IMR-90 (cell line): Measurements from ENCODE around the gene INSR.

Experiments used
- BHLHE40 ChIP-seq: fragments of 150-350 bp; IDR thresholded peaks from 2 replicates; pipeline ENCODE4 v1.6.1; 2016; ENCODE audit warnings: mild to moderate bottlenecking, low read depth, low read length
- CEBPB ChIP-seq: IDR thresholded peaks from 2 replicates; pipeline ENCODE4 v1.6.1; 2012; ENCODE audit warnings: low read depth, low read length, improper control_type of control experiment
- CHD1 ChIP-seq: IDR thresholded peaks from 2 replicates; pipeline ENCODE4 v1.6.1; 2012; ENCODE audit warnings: low read depth, low read length, improper control_type of control experiment
- CTCF ChIP-seq: conservative IDR thresholded peaks from 2 replicates; pipeline ENCODE4 v1.5.1; 2012; ENCODE audit warnings: mild to moderate bottlenecking, low read depth, low read length, improper control_type of control experiment
- FOS ChIP-seq: fragments of 150-350 bp; IDR thresholded peaks from 2 replicates; pipeline ENCODE4 v1.6.1; 2016; ENCODE audit warnings: low read depth, low read length
- MAFK ChIP-seq: IDR thresholded peaks from 2 replicates; pipeline ENCODE4 v1.6.1; 2012; ENCODE audit warnings: low read depth, low read length, improper control_type of control experiment
- MAZ ChIP-seq: IDR thresholded peaks from 2 replicates; pipeline ENCODE4 v1.6.1; 2012; ENCODE audit warnings: low read depth, mild to moderate bottlenecking, low read length, improper control_type of control experiment, moderate library complexity, borderline replicate concordance
- MXI1 ChIP-seq: IDR thresholded peaks from 2 replicates; pipeline ENCODE4 v1.6.1; 2012; ENCODE audit warnings: low read depth, mild to moderate bottlenecking, low read length, moderate library complexity, borderline replicate concordance
- NFE2L2 ChIP-seq: fragments of 150-350 bp; IDR thresholded peaks from 2 replicates; pipeline ENCODE4 v1.6.1; 2016; ENCODE audit warnings: low read depth, mild to moderate bottlenecking, low read length
- POLR2A ChIP-seq: IDR thresholded peaks from 2 replicates; pipeline ENCODE4 v1.6.1; 2012; ENCODE audit warnings: mild to moderate bottlenecking, low read depth, low read length
- RAD21 ChIP-seq: IDR thresholded peaks from 2 replicates; pipeline ENCODE4 v1.6.1; 2012; ENCODE audit warnings: low read length, improper control_type of control experiment
- RFX5 ChIP-seq: IDR thresholded peaks from 2 replicates; pipeline ENCODE4 v1.8.0; 2012; ENCODE audit warnings: low read depth, mild to moderate bottlenecking, low read length, moderate library complexity
- SMC3 ChIP-seq: fragments of 150-350 bp; IDR thresholded peaks from 2 replicates; pipeline ENCODE4 v1.6.1; 2016; ENCODE audit warnings: low read depth, mild to moderate bottlenecking, antibody characterized with exemption, low read length, moderate library complexity

GRCh38 chr19:7176792-7177191 is 117.4 kb downstream of the INSR start:
- TF ChIP-seq CTCF (no peak), MAZ (no peak), POLR2A (no peak), MXI1 (no peak), RFX5 (no peak), FOS (no peak), CHD1 (no peak), BHLHE40 (no peak), CEBPB (no peak), NFE2L2 (no peak), MAFK (no peak), SMC3 (no peak), RAD21 (no peak)
